Mammary epithelial cell (primary cell): ENCODE measurements around the gene RASSF10.

Source experiments
- CTCF ChIP-seq, 2 donors: IDR thresholded peaks in 1 of 2; conservative IDR thresholded peaks in 1 of 2; 2 replicates each; pipeline ENCODE4 v1.5.1; 2011 to 2012; ENCODE audit warnings: inconsistent platforms in 2 of 2, low read length in 2 of 2, mild to moderate bottlenecking in 2 of 2, control low read depth in 1 of 2, low read depth in 1 of 2; ENCODE audit not compliant: insufficient read depth in 1 of 2; ENCODE audit errors: extremely low read depth in 1 of 2
- EZH2 ChIP-seq: IDR thresholded peaks from 2 replicates; pipeline ENCODE4 v1.6.1; 2012; ENCODE audit warnings: low read length, inconsistent platforms, borderline replicate concordance

- TF ChIP-seq CTCF (conservative IDR thresholded peaks at IDR 0.05 in 1 of 2, IDR thresholded peaks at IDR 0.05 in 1 of 2; ENCODE audit: extremely low read depth in 1 of 2, insufficient read depth in 1 of 2, low read depth in 1 of 2, low read length in 2 of 2) (no peak), EZH2 (no peak)
Measured at GRCh38 chr11:12971955-12972354, 37.2 kb upstream of the RASSF10 start.
